K562 (cell line): ENCODE measurements around the gene FAM234A. TPM values are rescaled to one million over a fixed set of nuclear protein-coding genes. Genes with fewer than 3 reads are reported as not detected.
A peak's percentile ranks its signal among the peaks of the same experiment; 100 is the strongest.

Experiments
- FIP1L1 ChIP-seq: fragments of 200-400 bp; formaldehyde crosslinking; IDR thresholded peaks from 2 replicates; pipeline ENCODE4 v1.6.1; 2018; ENCODE audit warnings: mild to moderate bottlenecking, low read depth, low read length; ENCODE audit not compliant: poor library complexity, severe bottlenecking
- KDM2B ChIP-seq: fragments of 250-450 bp; sonication (Bioruptor Pico); IDR thresholded peaks from 2 replicates; pipeline ENCODE4 v1.8.0; 2021; ENCODE audit warnings: mild to moderate bottlenecking, moderate library complexity
- NCOA2 ChIP-seq, 2 experiments: fragments of 450-650 bp; IDR thresholded peaks; 2 replicates each; pipeline ENCODE4 v1.6.1; 2018; ENCODE audit warnings: mild to moderate bottlenecking in 2 of 2, moderate library complexity in 1 of 2; ENCODE audit not compliant: partially characterized antibody in 2 of 2
- NFYB ChIP-seq: IDR thresholded peaks from 2 replicates; pipeline ENCODE4 v1.6.1; 2011; ENCODE audit warnings: mild to moderate bottlenecking, moderate library complexity; ENCODE audit not compliant: insufficient read length; ENCODE audit errors: extremely low read depth
- NR4A1 ChIP-seq, 2 experiments: fragments of 250-450 bp in 1 of 2; fragments of 450-650 bp in 1 of 2; sonication (Bioruptor Pico) in 1 of 2; IDR thresholded peaks; 2 replicates each; pipeline versions ENCODE4 v1.4.0 to v1.6.1; 2016 to 2020; ENCODE audit warnings: mild to moderate bottlenecking in 2 of 2, missing compliant biosample characterization in 1 of 2, missing genetic modification characterization in 1 of 2, moderate library complexity in 1 of 2
- NRF1 ChIP-seq, 2 experiments: fragments of 450-650 bp; IDR thresholded peaks in 1 of 2; conservative IDR thresholded peaks in 1 of 2; 2 replicates each; pipeline ENCODE4 v1.6.1; 2014; ENCODE audit warnings: mild to moderate bottlenecking in 2 of 2
- SIRT6 ChIP-seq: IDR thresholded peaks from one replicate; pipeline ENCODE4 v1.6.1; 2012; ENCODE audit warnings: low read depth, mild to moderate bottlenecking, control low read depth, inconsistent platforms, low read length, moderate library complexity
- TBP ChIP-seq: optimal IDR thresholded peaks from 2 replicates; pipeline ENCODE3; 2011; ENCODE audit warnings: low read depth, low read length, improper control_type of control experiment
- TEAD1 ChIP-seq, 2 experiments: fragments of 450-650 bp in 1 of 2; sonication (generic) in 1 of 2; formaldehyde crosslinking; IDR thresholded peaks; 2 replicates each; pipeline versions ENCODE4 v1.4.0 to v1.8.0; 2020 to 2022; ENCODE audit warnings: mild to moderate bottlenecking in 2 of 2, missing genetic modification reagents in 1 of 2
- WHSC1 ChIP-seq: IDR thresholded peaks from one replicate; pipeline ENCODE4 v1.6.1; 2012; ENCODE audit warnings: low read length, control low read depth, inconsistent platforms
- ZC3H8 ChIP-seq: fragments of 450-650 bp; IDR thresholded peaks from 2 replicates; pipeline ENCODE4 v1.6.1; 2017
- ZNF3 ChIP-seq: fragments of 250-450 bp; sonication (Bioruptor Pico); IDR thresholded peaks from 2 replicates; pipeline ENCODE4 v1.5.0; 2021; ENCODE audit warnings: mild to moderate bottlenecking, moderate library complexity
- ZNF766 ChIP-seq: fragments of 200-800 bp; sonication (Bioruptor generic); conservative IDR thresholded peaks from 2 replicates; pipeline ENCODE4 v1.6.1; 2016; ENCODE audit warnings: missing genetic modification characterization, missing compliant biosample characterization
- polyA plus RNA-seq, 8 experiments: library from polyadenylated mRNA; depleted of rRNA in 4 of 8; stranded (reverse) in 5 of 8; unstranded in 3 of 8; fragments of >200 nt; fragmentation: Nextera tagmentation in 2 of 8; fragmentation: Illumina TruSeq in 1 of 8; extraction: Ambion mirVana in 2 of 8; extraction: Trizol in 1 of 8; gene quantifications; 2 replicates each; pipeline versions ENCODE4 v1.2.1 to v1.2.3, GENCODE V29; 2011 to 2014; ENCODE audit warnings: inconsistent platforms in 1 of 8, missing spikeins in 1 of 8
- total RNA-seq, 7 experiments: library from RNA; depleted of rRNA in 6 of 7; stranded (reverse); fragments of >200 nt in 6 of 7; fragmentation: Illumina TruSeq in 2 of 7; extraction: Trizol in 2 of 7; gene quantifications; 2 replicates each; pipeline versions ENCODE4 v1.2.1 to v1.2.3, GENCODE V29; 2011 to 2021; ENCODE audit warnings: low replicate concordance in 1 of 7
- TF ChIP-seq, protein P1 (sequence below): fragments of 250-450 bp; sonication (Bioruptor Pico); IDR thresholded peaks from 2 replicates; pipeline ENCODE4 v1.4.0; 2020; ENCODE audit warnings: mild to moderate bottlenecking
- TF ChIP-seq, protein P2 (sequence below): sonication (generic); formaldehyde crosslinking; IDR thresholded peaks from 2 replicates; pipeline ENCODE4 v1.8.0; 2023; ENCODE audit warnings: mild to moderate bottlenecking, missing genetic modification reagents
- TF ChIP-seq, protein P3 (sequence below): fragments of 450-650 bp; IDR thresholded peaks from 2 replicates; pipeline ENCODE4 v1.7.1; 2018; ENCODE audit warnings: mild to moderate bottlenecking, low read depth; ENCODE audit not compliant: partially characterized antibody
- TF ChIP-seq, protein P4 (sequence below): sonication (generic); formaldehyde crosslinking; IDR thresholded peaks from 2 replicates; pipeline ENCODE4 v1.8.1; 2022; ENCODE audit warnings: missing genetic modification reagents

Gene FAM234A
- total and polyA plus RNA-seq, 9 of the 15 experiments (the other 6 are each of a cell fraction or from before 2014, with no cell fraction given), result 1.0 to 47.9 (median 15.0) TPM

DNA sequence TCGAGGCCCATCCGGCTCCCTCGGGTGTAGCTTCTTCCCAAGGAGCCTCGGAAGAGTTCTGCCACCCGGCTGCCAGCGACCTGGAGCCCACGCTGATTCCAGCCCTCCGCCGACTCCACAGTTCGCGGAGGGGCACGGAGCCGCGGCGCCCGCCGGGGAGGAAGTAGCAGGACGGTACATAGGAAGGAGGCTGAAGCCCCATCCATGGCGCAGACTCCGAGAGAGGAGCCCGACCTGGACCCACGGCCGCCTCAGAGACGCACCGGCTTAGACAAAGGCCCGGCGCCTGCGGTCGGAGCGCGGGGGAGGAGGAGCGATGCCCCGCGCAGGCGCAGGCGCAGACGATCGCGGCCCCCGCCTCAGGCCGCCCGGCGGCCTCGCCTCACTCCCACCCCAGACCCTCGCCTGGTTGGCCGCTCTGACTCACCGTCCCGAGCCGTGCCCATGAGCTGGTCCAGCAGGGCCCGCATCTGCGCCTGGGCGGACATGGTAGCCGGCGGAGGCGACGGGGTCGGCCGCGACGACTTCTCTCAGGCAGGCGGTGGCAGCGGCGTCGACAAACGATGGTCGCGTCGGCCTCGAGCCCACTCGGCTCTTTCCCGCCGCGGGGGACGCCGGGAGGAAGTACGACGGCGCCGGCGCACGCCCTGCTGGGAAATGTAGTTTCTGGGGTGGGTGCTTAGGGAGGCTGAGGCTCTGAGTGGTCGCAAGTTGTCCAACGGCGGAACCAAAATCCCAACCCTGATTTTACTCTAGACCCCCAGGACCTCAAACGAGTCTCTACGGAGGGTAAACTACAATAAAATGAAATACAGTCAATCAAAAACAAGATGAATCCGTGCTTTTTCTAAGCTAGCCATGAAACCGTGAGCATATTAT is 5.5 kb upstream of the FAM234A start, which contains the start of gene LUC7L (continued):
- no peak for TF ChIP-seq NFYB
- TF ChIP-seq ZNF766 (CRISPR knock-in tag), result peak; percentile 89
- no peak for TF ChIP-seq NR4A1 (CRISPR knock-in tag; IDR thresholded peaks at IDR 0.05)
- TF ChIP-seq NR4A1 (tag; IDR thresholded peaks at IDR 0.05), result no peak
- TF ChIP-seq NRF1 (conservative IDR thresholded peaks at IDR 0.05 in 1 of 2, IDR thresholded peaks at IDR 0.05 in 1 of 2), result peak; percentile 96
- no peak for TF ChIP-seq WHSC1
- no peak for TF ChIP-seq ZC3H8
- TF ChIP-seq TBP, result peak; percentile 87
- no peak; the same call in 1 of the 2 replicates for TF ChIP-seq KDM2B (CRISPR knock-in tag)
- TF ChIP-seq TEAD1 (CRISPR knock-in tag; IDR thresholded peaks at IDR 0.05), result peak; percentile 70 to 91; a peak in 3 of 4 replicates
- TF ChIP-seq, protein P1, sequence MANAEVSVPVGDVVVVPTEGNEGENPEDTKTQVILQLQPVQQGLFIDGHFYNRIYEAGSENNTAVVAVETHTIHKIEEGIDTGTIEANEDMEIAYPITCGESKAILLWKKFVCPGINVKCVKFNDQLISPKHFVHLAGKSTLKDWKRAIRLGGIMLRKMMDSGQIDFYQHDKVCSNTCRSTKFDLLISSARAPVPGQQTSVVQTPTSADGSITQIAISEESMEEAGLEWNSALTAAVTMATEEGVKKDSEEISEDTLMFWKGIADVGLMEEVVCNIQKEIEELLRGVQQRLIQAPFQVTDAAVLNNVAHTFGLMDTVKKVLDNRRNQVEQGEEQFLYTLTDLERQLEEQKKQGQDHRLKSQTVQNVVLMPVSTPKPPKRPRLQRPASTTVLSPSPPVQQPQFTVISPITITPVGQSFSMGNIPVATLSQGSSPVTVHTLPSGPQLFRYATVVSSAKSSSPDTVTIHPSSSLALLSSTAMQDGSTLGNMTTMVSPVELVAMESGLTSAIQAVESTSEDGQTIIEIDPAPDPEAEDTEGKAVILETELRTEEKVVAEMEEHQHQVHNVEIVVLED (CRISPR knock-in tag), result peak; percentile 65
- no peak for TF ChIP-seq SIRT6
- no peak for TF ChIP-seq NCOA2 (IDR thresholded peaks at IDR 0.05; ENCODE audit: partially characterized antibody in 2 of 2)
- TF ChIP-seq FIP1L1, result no peak
- TF ChIP-seq, protein P2, sequence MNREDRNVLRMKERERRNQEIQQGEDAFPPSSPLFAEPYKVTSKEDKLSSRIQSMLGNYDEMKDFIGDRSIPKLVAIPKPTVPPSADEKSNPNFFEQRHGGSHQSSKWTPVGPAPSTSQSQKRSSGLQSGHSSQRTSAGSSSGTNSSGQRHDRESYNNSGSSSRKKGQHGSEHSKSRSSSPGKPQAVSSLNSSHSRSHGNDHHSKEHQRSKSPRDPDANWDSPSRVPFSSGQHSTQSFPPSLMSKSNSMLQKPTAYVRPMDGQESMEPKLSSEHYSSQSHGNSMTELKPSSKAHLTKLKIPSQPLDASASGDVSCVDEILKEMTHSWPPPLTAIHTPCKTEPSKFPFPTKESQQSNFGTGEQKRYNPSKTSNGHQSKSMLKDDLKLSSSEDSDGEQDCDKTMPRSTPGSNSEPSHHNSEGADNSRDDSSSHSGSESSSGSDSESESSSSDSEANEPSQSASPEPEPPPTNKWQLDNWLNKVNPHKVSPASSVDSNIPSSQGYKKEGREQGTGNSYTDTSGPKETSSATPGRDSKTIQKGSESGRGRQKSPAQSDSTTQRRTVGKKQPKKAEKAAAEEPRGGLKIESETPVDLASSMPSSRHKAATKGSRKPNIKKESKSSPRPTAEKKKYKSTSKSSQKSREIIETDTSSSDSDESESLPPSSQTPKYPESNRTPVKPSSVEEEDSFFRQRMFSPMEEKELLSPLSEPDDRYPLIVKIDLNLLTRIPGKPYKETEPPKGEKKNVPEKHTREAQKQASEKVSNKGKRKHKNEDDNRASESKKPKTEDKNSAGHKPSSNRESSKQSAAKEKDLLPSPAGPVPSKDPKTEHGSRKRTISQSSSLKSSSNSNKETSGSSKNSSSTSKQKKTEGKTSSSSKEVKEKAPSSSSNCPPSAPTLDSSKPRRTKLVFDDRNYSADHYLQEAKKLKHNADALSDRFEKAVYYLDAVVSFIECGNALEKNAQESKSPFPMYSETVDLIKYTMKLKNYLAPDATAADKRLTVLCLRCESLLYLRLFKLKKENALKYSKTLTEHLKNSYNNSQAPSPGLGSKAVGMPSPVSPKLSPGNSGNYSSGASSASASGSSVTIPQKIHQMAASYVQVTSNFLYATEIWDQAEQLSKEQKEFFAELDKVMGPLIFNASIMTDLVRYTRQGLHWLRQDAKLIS (CRISPR knock-in tag), result peak; percentile 89
- no peak for TF ChIP-seq ZNF3 (CRISPR knock-in tag)
- TF ChIP-seq, protein P3, sequence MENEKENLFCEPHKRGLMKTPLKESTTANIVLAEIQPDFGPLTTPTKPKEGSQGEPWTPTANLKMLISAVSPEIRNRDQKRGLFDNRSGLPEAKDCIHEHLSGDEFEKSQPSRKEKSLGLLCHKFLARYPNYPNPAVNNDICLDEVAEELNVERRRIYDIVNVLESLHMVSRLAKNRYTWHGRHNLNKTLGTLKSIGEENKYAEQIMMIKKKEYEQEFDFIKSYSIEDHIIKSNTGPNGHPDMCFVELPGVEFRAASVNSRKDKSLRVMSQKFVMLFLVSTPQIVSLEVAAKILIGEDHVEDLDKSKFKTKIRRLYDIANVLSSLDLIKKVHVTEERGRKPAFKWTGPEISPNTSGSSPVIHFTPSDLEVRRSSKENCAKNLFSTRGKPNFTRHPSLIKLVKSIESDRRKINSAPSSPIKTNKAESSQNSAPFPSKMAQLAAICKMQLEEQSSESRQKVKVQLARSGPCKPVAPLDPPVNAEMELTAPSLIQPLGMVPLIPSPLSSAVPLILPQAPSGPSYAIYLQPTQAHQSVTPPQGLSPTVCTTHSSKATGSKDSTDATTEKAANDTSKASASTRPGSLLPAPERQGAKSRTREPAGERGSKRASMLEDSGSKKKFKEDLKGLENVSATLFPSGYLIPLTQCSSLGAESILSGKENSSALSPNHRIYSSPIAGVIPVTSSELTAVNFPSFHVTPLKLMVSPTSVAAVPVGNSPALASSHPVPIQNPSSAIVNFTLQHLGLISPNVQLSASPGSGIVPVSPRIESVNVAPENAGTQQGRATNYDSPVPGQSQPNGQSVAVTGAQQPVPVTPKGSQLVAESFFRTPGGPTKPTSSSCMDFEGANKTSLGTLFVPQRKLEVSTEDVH, result peak; percentile 76
- TF ChIP-seq, protein P4, sequence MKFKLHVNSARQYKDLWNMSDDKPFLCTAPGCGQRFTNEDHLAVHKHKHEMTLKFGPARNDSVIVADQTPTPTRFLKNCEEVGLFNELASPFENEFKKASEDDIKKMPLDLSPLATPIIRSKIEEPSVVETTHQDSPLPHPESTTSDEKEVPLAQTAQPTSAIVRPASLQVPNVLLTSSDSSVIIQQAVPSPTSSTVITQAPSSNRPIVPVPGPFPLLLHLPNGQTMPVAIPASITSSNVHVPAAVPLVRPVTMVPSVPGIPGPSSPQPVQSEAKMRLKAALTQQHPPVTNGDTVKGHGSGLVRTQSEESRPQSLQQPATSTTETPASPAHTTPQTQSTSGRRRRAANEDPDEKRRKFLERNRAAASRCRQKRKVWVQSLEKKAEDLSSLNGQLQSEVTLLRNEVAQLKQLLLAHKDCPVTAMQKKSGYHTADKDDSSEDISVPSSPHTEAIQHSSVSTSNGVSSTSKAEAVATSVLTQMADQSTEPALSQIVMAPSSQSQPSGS, result no peak
